SK-N-MC (cell line): ENCODE data around the gene EVI5L.
"Not testable (repeated sequence)": the region's sequence is repeated elsewhere in the genome, so short reads cannot be mapped to it uniquely, and the experiment has no call there.

ENCODE experiments used
- DNase-seq: peaks from one replicate; pipeline ENCODE4 v3.0.0-alpha.2; 2011; ENCODE audit warnings: low read depth, low spot score
- H3K27ac ChIP-seq: fragments of 200-600 bp; sonication (generic); 2 replicates; pipeline ENCODE4 v1.5.1; 2016; ENCODE audit warnings: mixed run types
- H3K36me3 ChIP-seq: fragments of 200-600 bp; sonication (generic); 2 replicates; pipeline ENCODE4 v1.6.1; 2017; ENCODE audit warnings: antibody characterized with exemption, low read length, mixed read lengths; ENCODE audit not compliant: insufficient read depth
- H3K4me3 ChIP-seq: fragments of 200-600 bp; sonication (generic); 2 replicates; pipeline ENCODE4 v1.5.1; 2016
- H3K9ac ChIP-seq: fragments of 200-600 bp; sonication (generic); 2 replicates; pipeline ENCODE4 v1.8.0; 2017; ENCODE audit warnings: mixed run types, mixed read lengths; ENCODE audit not compliant: insufficient read length
- H3K9me3 ChIP-seq: fragments of 200-600 bp; sonication (generic); 2 replicates; pipeline ENCODE4 v1.6.1; 2017; ENCODE audit warnings: low read depth, mild to moderate bottlenecking, antibody characterized with exemption, low read length, moderate library complexity, mixed read lengths
- EZH2 ChIP-seq: fragments of 200-600 bp; sonication (generic); IDR thresholded peaks from one replicate; pipeline ENCODE4 v1.6.1; 2017; ENCODE audit warnings: antibody characterized with exemption
- FOXP2 ChIP-seq: optimal IDR thresholded peaks from 2 replicates; pipeline ENCODE3; 2011; ENCODE audit warnings: mild to moderate bottlenecking, moderate library complexity; ENCODE audit not compliant: insufficient read depth; ENCODE audit errors: extremely low read length, control extremely low read depth
- POLR2AphosphoS5 ChIP-seq: IDR thresholded peaks from 2 replicates; pipeline ENCODE4 v1.6.1; 2012; ENCODE audit warnings: mild to moderate bottlenecking, low read depth, low read length, borderline replicate concordance

The EVI5L gene

DNA sequence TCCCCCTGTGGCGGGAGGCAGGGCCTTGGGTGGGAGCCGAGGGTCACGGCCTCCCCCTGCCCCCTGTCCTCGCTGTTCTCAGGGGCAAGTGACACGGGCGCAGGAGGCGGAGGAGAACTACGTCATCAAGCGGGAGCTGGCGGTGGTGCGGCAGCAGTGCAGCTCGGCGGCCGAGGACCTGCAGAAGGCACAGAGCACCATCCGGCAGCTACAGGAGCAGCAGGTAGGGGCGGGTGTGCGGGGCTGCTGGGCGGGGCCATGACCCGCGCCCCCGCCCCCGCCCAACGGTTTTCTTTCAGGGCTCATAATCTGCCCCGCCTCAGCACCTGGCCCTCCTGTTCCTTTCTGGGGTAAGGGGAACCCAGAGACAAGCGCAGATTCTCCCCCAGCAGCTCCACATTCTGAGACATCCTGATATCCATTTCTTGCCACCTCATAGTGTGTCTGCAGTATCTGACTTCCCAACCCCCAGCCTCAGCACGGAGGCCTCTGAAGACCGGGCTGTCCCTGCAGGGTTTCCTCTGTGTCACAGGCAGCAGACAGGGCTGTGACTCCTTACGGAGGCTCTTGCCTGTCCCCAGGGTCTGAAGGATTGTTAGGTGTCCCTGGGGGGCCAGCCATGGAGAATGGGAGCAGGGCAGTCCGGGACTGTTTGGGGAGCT, 28.2 kb downstream of the EVI5L start:
- DNase-seq, result no peak
- no peak overlapping the region for H3K27ac ChIP-seq
- H3K4me3 ChIP-seq, result no peak overlapping the region

GRCh38 chr19:7859087-7859486, 29.1 kb downstream of the EVI5L start:
- H3K9ac ChIP-seq, H3K4me3 ChIP-seq, DNase-seq, H3K9me3 ChIP-seq, H3K36me3 ChIP-seq, H3K27ac ChIP-seq: not testable (repeated sequence)

More for the DNA sequence above, 28.2 kb downstream of the EVI5L start:
- TF ChIP-seq FOXP2 (no peak), EZH2 (no peak), POLR2AphosphoS5 (no peak)
- Histone ChIP-seq H3K9ac (no peak overlapping the region), H3K36me3 (no peaks in the 10 kb centered on the region), H3K9me3 (no peaks in the 10 kb centered on the region)

- no peak for DNase-seq
- TF ChIP-seq EZH2 (no peak), POLR2AphosphoS5 (no peak), FOXP2 (no peak)
- Histone ChIP-seq H3K36me3 (no peaks in the 10 kb centered on the region), H3K4me3 (no peak overlapping the region), H3K9ac (no peak overlapping the region), H3K9me3 (no peaks in the 10 kb centered on the region), H3K27ac (no peak overlapping the region)
Observed at GRCh38 chr19:7859831-7860713, 30.1 kb downstream of the EVI5L start.

GRCh38 chr19:7860714-7861618, 30.9 kb downstream of the EVI5L start:
- Histone ChIP-seq H3K9ac (no peak overlapping the region), H3K4me3 (no peak overlapping the region), H3K9me3 (no peaks in the 10 kb centered on the region), H3K27ac (no peak overlapping the region), H3K36me3 (no peaks in the 10 kb centered on the region)
- no peak for DNase-seq
- TF ChIP-seq FOXP2 (no peak), POLR2AphosphoS5 (no peak), EZH2 (no peak)

DNA sequence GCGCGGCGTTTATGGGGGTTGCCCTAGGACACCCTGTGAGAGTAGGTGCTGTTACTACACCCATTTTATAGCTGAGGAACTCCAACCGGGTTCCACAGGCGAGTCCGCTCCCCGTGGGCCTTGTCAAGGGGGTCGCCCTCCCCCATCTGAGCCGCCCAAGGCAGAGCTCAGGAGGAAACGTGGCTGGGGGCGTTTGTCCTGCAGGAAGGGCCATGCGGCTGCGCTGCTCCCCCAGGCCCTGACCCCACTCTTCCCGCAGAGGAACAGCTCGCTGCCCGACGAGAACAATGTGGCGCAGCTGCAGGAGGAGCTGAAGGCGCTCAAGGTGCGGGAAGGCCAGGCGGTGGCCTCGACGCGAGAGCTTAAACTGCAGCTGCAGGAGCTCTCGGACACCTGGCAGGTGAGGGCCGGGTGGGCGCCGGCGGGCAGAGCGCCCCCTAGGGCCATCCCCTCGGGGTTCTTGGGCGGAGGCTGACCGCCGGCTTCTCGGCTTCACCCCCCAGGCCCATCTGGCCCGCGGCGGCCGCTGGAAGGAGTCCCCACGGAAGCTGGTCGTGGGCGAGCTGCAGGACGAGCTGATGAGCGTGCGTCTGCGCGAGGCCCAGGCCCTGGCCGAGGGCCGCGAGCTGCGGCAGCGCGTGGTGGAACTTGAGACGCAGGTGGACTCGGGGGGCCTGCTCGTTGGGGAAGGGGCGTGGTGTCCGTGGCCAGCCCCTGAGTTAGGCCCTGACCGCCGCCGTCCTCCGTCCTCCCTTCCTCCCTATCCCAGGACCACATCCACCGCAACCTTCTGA, 31.8 kb downstream of the EVI5L start:
- TF ChIP-seq POLR2AphosphoS5 (no peak), EZH2 (no peak), FOXP2 (no peak)
- H3K9ac ChIP-seq, result no peak overlapping the region
- no peak overlapping the region for H3K27ac ChIP-seq
- H3K4me3 ChIP-seq, result no peak overlapping the region
- no peak for DNase-seq
- H3K9me3 ChIP-seq, result no peaks in the 10 kb centered on the region
- no peaks in the 10 kb centered on the region for H3K36me3 ChIP-seq

- Histone ChIP-seq H3K9me3 (no peaks in the 10 kb centered on the region), H3K36me3 (no peaks in the 10 kb centered on the region), H3K27ac (no peak overlapping the region), H3K4me3 (no peak overlapping the region), H3K9ac (no peak overlapping the region)
- DNase-seq, result no peak
- no peak for TF ChIP-seq POLR2AphosphoS5
- TF ChIP-seq FOXP2, result no peak
- no peak for TF ChIP-seq EZH2
Observed at GRCh38 chr19:7862413-7862951, 32.5 kb downstream of the EVI5L start.

GRCh38 chr19:7863157-7863970, 33.3 kb downstream of the EVI5L start:
- Histone ChIP-seq H3K36me3 (no peaks in the 10 kb centered on the region), H3K9me3 (no peaks in the 10 kb centered on the region), H3K4me3 (no peak overlapping the region), H3K27ac (no peak overlapping the region), H3K9ac (no peak overlapping the region)
- DNase-seq, result no peak
- TF ChIP-seq POLR2AphosphoS5 (no peak), FOXP2 (no peak), EZH2 (no peak)
